ENCODE data around the gene IGFBP3.

GRCh38 chr7:45919993-45920459 lies 1.0 kb downstream of the IGFBP3 start:
- TF ChIP-seq, protein P1, sequence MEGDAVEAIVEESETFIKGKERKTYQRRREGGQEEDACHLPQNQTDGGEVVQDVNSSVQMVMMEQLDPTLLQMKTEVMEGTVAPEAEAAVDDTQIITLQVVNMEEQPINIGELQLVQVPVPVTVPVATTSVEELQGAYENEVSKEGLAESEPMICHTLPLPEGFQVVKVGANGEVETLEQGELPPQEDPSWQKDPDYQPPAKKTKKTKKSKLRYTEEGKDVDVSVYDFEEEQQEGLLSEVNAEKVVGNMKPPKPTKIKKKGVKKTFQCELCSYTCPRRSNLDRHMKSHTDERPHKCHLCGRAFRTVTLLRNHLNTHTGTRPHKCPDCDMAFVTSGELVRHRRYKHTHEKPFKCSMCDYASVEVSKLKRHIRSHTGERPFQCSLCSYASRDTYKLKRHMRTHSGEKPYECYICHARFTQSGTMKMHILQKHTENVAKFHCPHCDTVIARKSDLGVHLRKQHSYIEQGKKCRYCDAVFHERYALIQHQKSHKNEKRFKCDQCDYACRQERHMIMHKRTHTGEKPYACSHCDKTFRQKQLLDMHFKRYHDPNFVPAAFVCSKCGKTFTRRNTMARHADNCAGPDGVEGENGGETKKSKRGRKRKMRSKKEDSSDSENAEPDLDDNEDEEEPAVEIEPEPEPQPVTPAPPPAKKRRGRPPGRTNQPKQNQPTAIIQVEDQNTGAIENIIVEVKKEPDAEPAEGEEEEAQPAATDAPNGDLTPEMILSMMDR (IDR thresholded peaks at IDR 0.05): no peak
- TF ChIP-seq POLR2A (IDR thresholded peaks at IDR 0.05): no peak

Data from lower leg skin (tissue), 3 donors.